PC-9 (cell line): ENCODE measurements around the gene MYH16.

Source experiments
- EZH2 ChIP-seq: fragments of 200-600 bp; sonication (generic); IDR thresholded peaks from 2 replicates; pipeline ENCODE4 v1.8.0; 2017; ENCODE audit warnings: antibody characterized with exemption, low read depth
- TF ChIP-seq, protein P1 (sequence below): fragments of 200-600 bp; sonication (generic); conservative IDR thresholded peaks from 2 replicates; pipeline ENCODE4 v1.6.1; 2017; ENCODE audit warnings: mixed run types, antibody characterized with exemption, mild to moderate bottlenecking, moderate library complexity

DNA sequence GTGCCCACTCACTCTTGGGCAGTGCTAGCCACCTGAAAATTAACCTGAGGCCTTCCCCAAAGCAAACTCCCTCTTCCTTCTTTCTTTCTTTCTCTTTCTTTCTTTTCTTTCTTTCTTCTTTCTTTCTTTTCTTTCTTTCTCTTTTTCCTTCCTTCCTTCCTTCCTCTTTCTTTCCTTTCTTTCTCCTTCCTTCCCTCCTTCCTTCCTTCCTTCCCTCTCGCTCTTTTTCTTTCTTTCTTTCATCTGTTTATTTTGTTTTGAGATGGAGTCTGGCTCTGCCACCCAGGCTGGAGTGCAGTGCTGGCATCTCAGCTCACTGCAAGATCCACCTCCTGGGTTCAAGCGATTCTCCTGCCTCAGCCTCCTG lies 47.8 kb upstream of the MYH16 start:
- TF ChIP-seq, protein P1, sequence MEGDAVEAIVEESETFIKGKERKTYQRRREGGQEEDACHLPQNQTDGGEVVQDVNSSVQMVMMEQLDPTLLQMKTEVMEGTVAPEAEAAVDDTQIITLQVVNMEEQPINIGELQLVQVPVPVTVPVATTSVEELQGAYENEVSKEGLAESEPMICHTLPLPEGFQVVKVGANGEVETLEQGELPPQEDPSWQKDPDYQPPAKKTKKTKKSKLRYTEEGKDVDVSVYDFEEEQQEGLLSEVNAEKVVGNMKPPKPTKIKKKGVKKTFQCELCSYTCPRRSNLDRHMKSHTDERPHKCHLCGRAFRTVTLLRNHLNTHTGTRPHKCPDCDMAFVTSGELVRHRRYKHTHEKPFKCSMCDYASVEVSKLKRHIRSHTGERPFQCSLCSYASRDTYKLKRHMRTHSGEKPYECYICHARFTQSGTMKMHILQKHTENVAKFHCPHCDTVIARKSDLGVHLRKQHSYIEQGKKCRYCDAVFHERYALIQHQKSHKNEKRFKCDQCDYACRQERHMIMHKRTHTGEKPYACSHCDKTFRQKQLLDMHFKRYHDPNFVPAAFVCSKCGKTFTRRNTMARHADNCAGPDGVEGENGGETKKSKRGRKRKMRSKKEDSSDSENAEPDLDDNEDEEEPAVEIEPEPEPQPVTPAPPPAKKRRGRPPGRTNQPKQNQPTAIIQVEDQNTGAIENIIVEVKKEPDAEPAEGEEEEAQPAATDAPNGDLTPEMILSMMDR = no peak
- TF ChIP-seq EZH2 = no peak
